ENCODE results near the gene BFSP2. TPM values are rescaled to one million over a fixed set of nuclear protein-coding genes. Genes with fewer than 3 reads are reported as not detected.

BFSP2 gene
- total RNA-seq, 1 donor from 2014 or later = not detected

DNA sequence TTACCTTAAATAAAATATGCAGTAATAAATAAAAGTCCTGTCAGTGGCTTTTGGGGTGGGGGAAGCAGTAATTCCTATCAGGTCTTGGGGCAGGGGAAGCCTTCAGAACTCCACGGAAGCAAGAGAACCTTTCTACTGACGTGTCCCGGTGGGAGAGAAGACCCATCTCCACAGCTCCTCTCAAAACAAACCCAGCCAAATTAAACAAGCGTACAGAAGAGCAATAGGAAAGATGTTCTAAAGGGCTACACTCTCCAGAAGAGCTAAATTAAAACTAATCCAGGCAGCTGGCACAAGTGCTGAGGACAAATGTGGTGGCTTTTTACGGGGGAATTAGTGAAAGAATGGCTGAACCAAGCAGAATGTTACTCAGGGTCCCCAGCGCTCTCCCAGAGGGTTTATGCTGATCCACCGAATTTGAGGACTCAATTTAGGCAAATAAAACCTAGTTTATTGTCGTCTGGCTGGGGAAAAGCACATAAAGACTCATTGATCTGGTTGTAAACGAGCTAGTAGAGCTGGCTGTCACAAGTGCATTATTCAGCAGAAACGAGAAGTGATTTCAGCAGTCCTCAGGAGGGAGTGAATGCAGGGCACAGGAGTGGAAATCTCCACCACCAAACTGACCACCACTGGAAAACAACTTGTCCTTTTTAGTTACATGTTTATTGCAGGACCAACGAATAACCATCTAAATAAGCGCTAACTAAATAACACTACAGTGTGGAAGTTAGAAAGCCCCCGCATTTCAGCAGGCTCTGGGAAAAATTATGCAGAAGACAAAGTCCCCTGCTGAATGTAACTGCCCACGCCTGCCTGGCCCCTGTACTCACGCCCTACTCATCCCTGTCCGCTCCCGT is 13.5 kb downstream of the BFSP2 start:
- Histone ChIP-seq H3K4me3 (ENCODE audit: low read depth, low read length) (no peak overlapping the region), H3K36me3 (ENCODE audit: control insufficient read depth, insufficient read depth, low read length) (no peaks in the 10 kb centered on the region), H3K27me3 (ENCODE audit: control insufficient read depth, insufficient read depth, low read length) (peaks cover 5% of the 10 kb centered on the region)
- no peak for DNase-seq (ENCODE audit: low read depth)
- TF ChIP-seq, protein P1, sequence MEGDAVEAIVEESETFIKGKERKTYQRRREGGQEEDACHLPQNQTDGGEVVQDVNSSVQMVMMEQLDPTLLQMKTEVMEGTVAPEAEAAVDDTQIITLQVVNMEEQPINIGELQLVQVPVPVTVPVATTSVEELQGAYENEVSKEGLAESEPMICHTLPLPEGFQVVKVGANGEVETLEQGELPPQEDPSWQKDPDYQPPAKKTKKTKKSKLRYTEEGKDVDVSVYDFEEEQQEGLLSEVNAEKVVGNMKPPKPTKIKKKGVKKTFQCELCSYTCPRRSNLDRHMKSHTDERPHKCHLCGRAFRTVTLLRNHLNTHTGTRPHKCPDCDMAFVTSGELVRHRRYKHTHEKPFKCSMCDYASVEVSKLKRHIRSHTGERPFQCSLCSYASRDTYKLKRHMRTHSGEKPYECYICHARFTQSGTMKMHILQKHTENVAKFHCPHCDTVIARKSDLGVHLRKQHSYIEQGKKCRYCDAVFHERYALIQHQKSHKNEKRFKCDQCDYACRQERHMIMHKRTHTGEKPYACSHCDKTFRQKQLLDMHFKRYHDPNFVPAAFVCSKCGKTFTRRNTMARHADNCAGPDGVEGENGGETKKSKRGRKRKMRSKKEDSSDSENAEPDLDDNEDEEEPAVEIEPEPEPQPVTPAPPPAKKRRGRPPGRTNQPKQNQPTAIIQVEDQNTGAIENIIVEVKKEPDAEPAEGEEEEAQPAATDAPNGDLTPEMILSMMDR (IDR thresholded peaks at IDR 0.05; ENCODE audit: insufficient read depth, low read length, poor library complexity, severe bottlenecking) = no peak

DNA sequence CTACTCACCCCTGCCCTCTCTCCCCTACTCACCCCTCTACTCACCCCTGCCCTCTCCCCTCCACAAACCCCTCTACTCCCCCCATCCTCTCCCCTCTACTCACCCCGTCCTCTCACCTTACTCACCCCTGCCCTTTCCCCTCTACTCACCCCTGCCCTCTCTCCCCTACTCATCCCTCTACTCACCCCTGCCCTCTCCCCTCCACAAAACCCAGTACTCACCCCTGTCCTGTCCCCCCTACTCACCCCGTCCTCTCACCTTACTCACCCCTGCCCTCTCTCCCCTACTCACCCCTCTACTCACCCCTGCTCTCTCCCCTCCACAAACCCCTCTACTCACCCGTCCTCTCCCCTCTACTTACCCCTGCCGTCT is 14.2 kb downstream of the BFSP2 start:
- peaks cover 5% of the 10 kb centered on the region for H3K27me3 ChIP-seq (ENCODE audit: control insufficient read depth, insufficient read depth, low read length)
- H3K4me3 ChIP-seq (ENCODE audit: low read depth, low read length) = no peak overlapping the region
- no peak for DNase-seq (ENCODE audit: low read depth)
- no peaks in the 10 kb centered on the region for H3K36me3 ChIP-seq (ENCODE audit: control insufficient read depth, insufficient read depth, low read length)
- TF ChIP-seq, protein P1 (IDR thresholded peaks at IDR 0.05; ENCODE audit: insufficient read depth, low read length, poor library complexity, severe bottlenecking) = no peak

DNA sequence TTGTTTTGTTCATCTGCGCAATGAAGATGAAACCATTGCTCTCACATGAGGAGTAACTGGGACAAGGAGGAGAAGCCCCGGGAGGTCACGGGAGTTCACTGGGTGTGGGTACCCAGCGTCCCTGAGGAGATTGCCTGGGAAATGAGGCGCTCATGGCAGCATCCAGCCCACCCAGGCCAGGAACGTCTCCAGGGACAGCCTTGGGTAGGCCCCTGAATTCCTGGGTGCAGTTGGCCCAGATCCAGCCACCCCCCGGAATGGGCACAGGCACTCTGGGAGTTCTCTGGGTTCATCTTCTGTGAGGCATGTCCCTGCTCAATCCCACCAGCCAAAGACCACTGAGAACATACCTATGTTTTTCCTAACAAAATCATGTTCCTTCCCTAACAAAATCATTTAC is 18.5 kb downstream of the BFSP2 start:
- H3K27me3 ChIP-seq (ENCODE audit: control insufficient read depth, insufficient read depth, low read length) = no peaks in the 10 kb centered on the region
- no peak for DNase-seq (ENCODE audit: low read depth)
- TF ChIP-seq, protein P1 (IDR thresholded peaks at IDR 0.05; ENCODE audit: insufficient read depth, low read length, poor library complexity, severe bottlenecking) = no peak
- no peaks in the 10 kb centered on the region for H3K36me3 ChIP-seq (ENCODE audit: control insufficient read depth, insufficient read depth, low read length)
- no peak overlapping the region for H3K4me3 ChIP-seq (ENCODE audit: low read depth, low read length)

DNA sequence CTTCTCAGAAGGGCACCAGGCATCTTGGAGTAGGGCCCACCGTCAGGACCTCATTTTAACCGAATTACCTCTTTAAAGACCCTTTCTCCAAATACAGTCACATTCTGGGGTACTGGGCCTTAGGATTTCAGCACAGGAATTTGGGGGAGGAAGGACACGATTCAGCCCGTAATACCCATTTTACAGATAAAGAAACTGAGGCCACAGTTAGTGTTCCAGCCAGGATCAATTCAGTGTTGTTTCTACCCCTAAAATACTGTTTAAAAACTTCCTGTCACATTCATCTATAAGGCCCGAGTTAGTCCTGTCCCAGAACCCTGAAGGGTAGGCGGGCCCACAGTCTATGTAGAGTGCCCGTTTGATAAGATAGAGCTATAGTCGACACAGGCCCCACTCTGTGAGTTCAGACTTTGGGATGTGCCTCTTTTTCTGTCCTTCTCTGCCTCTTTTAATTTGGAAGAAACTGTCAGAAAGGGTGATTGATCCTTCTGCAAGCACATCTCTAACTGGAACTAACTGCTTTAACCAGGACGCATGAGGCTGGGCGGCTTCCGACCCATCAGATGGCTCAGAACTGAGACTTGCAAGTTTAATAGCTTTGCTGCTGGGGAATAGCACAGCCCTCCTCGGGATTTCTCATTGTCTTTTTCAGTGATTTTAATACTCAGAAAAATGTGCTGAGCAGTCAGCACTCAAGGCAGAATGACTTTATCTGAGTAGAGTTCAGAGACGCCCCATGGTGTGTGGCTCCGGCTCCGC is 19.5 kb downstream of the BFSP2 start:
- TF ChIP-seq, protein P1 (IDR thresholded peaks at IDR 0.05; ENCODE audit: insufficient read depth, low read length, poor library complexity, severe bottlenecking) = no peak
- Histone ChIP-seq H3K27me3 (ENCODE audit: control insufficient read depth, insufficient read depth, low read length) (no peaks in the 10 kb centered on the region), H3K4me3 (ENCODE audit: low read depth, low read length) (no peak overlapping the region), H3K36me3 (ENCODE audit: control insufficient read depth, insufficient read depth, low read length) (no peaks in the 10 kb centered on the region)
- DNase-seq (ENCODE audit: low read depth) = no peak

DNA sequence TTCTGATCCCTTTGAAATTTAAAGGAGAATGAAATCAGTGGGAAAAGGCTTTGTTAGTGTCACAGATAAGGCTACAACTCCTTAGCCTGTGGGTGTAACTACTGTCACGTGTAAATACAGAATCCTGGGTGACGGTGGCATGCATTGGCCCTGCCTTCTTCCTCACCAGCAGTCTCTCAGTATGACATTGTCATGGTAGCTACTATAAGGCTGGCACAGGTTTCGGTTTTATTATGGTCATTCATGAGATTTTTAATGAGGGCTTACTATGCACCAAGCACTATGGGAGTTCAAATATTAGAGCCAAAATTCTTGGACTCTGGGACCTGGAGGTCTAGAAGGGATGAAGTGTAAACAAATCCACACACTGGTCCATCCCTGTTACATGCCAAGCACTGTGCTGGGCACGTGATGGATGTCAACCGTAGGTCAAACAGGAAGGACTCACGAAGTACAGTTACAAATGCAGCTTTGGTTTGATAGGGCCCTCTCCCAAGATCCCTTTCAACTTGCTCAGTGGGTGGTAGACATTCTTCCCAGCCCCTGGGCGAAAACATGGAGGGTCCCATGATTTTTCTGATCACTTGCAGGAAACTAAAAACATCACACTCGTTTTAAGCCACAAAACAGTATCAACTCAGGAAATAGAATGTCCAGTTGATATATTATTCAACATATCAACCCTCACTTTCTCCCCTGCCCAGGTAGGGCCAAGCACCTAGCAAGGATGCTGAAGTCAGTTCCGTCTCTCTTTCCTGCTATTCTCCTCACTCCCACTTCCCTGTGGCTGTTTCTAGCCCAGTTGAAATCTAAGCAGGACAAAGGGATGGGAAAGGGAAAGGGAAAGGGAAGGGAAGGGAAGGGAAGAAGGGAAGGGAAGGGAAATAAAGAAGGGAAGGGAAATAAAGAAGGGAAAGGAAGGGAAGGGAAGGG is 25.3 kb downstream of the BFSP2 start:
- H3K4me3 ChIP-seq (ENCODE audit: low read depth, low read length) = no peak overlapping the region
- H3K36me3 ChIP-seq (ENCODE audit: control insufficient read depth, insufficient read depth, low read length) = no peaks in the 10 kb centered on the region
- peaks cover 3% of the 10 kb centered on the region for H3K27me3 ChIP-seq (ENCODE audit: control insufficient read depth, insufficient read depth, low read length)
- TF ChIP-seq, protein P1 (IDR thresholded peaks at IDR 0.05; ENCODE audit: insufficient read depth, low read length, poor library complexity, severe bottlenecking) = no peak
- DNase-seq (ENCODE audit: low read depth) = no peak
